ENCODE data around the gene KIF22. TPM values are rescaled to one million over a fixed set of nuclear protein-coding genes. Genes with fewer than 3 reads are reported as not detected.

Gene KIF22
- polyA plus RNA-seq, 2 of the 4 experiments (the other 2 are of a cell fraction), result 64.3 to 73.7 TPM

DNA sequence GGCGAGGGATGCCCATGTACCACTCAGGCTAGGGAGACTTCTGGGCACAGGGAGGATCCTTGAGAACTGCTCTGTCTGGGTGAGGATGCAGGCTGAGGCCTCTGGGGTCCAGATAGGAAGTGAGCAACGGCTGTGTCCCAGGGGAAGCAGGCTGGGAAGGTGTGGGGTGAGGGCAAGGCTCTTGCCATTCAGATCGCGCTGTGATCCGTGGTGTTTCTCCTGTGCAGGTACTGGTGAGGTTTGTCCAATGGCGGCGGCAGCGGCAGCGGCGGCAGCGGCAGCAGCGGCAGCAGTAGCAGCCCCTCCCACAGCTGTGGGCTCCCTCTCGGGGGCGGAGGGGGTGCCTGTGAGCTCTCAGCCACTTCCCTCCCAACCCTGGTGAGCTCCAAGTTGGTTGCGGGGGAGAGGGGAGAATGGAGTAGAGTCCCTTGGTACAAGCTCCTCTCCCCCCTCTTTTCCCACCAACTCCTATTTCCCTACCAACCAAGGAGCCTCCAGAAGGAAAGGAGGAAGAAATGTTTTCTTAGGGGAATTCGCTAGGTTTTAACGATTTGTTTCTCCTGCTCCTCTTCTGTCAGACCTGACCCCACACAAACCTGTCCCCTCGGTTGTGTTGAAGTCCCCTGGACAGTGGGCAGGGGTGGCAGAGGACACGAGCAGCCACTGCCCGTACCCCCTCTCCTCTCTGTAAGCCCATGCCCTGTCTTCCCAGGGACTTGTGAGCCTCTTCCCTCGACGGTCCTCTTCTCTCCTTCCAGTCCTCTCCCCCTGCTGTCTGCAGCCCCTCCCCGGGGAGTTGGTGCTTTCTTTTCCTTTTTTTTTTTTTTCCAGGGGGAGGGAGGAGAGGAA is 19.5 kb downstream of the KIF22 start (continued):
- TF ChIP-seq EHMT2 (IDR thresholded peaks at IDR 0.05; ENCODE audit: low read depth) (no peak), JUN (IDR thresholded peaks at IDR 0.05) (no peak)

DNA sequence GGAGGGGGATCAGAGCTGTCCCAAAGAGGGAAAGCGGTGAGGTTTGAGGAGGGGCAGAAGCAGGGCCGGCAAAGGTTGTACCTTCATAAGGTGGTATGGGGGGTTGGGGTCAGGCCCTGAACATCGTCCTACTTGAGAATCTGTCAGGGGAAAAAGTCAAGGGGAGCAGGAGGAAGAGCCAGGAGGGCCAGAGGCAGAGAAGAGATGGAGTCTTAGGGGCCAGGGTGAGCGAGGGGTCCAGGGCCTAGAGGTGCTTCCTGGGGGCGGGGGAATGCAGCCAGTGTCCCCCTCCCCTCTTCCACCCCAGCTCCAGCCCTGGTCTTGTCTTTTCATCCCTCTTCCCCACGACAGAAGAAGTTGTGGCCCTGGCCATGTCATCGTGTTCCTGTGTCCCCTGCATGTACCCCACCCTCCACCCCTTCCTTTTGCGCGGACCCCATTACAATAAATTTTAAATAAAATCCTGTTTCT is 20.2 kb downstream of the KIF22 start:
- TF ChIP-seq, protein P1, sequence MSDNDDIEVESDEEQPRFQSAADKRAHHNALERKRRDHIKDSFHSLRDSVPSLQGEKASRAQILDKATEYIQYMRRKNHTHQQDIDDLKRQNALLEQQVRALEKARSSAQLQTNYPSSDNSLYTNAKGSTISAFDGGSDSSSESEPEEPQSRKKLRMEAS (IDR thresholded peaks at IDR 0.05), result no peak
- Histone ChIP-seq H3K27ac (peak overlapping the region in 1 of 2 experiments; percentile 98; a peak in 4 of 6 replicates), H3K9me3 (no peaks in the 10 kb centered on the region), H3K4me3 (no peak overlapping the region), H3K4me1 (peaks cover 47% of the 10 kb centered on the region), H3K4me2 (peak overlapping the region; percentile 94)
- CTCF ChIA-PET, result interaction anchor here (1.0 to 24.4 kb wide), 3 partner anchors 8 to 34 kb away, joined by 3 to 568 read pairs (median 3); partner anchors contain the start of gene MVP
- 23% methylated on average over 9 of the region's 9 CpGs for WGBS (ENCODE audit: missing lambda C conversion rate)
- POLR2A ChIA-PET, result interaction anchor here (0.6 kb wide), 1 partner anchor 106 kb away, joined by 3 read pairs; no protein-coding TSS in a partner anchor
- no peak for DNase-seq (ENCODE audit: low read depth in 1 of 2, low spot score in 1 of 2)
- no peak for FAIRE-seq
- ATAC-seq, result no peak

DNA sequence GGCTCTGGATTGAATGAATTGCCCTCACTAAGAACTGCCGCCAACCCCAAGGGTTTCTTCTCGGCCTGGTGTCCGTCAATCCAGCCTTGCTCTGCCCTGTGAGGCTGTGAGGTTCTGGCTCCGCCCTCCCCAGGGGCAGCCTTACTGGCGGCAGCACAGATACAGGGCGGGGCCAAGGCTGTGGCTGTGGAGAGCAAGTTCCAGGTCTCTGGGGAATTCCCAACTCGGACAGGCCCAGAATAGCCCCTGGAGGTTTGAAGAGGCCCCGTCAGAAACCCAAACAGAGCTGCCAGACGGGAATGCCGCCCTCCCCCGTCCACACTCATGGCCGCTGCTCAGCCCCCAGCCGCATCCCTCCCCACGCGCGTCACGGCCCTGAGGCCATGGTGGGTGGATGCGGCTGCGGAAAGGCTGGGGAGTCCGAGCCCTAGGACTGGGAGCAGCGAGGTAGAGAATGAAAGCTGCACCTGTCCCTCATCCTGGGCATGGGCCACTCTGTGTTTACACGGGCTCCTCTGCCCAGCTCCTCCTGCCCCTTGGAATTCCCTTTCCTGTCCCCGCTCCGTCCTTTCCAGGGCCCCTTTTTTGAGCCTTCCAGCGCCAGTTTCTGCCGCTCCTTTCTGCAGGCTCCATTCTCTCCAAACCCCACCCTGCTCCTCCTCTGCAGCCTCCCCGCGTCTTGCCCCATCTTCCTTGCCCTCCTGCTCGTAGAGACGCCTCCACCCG is 20.8 kb downstream of the KIF22 start:
- ATAC-seq, result peak; percentile 52 to 84
- TF ChIP-seq JUN (IDR thresholded peaks at IDR 0.05) (peak; percentile 86 to 88), RARB (CRISPR knock-in tag; IDR thresholded peaks at IDR 0.05) (no peak), POLR2A (IDR thresholded peaks at IDR 0.05; ENCODE audit: low read length) (peak; percentile 38), EHMT2 (IDR thresholded peaks at IDR 0.05; ENCODE audit: low read depth) (no peak), EP300 (IDR thresholded peaks at IDR 0.05) (0 out of 5 replicates have a peak, but pooled peaks of 1 of the 2 experiments have one; percentile 18), MAZ (IDR thresholded peaks at IDR 0.05; ENCODE audit: borderline replicate concordance, low read depth, low read length) (peak; percentile 72; the same call in 1 of the 2 replicates), CBX8 (IDR thresholded peaks at IDR 0.05) (no peak), TFCP2L1 (CRISPR knock-in tag; IDR thresholded peaks at IDR 0.05) (peak; percentile 77; the same call in 1 of the 2 replicates), SMC3 (IDR thresholded peaks at IDR 0.05) (no peak)
- TF ChIP-seq, protein P2, sequence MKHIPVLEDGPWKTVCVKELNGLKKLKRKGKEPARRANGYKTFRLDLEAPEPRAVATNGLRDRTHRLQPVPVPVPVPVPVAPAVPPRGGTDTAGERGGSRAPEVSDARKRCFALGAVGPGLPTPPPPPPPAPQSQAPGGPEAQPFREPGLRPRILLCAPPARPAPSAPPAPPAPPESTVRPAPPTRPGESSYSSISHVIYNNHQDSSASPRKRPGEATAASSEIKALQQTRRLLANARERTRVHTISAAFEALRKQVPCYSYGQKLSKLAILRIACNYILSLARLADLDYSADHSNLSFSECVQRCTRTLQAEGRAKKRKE (CRISPR knock-in tag; IDR thresholded peaks at IDR 0.05; ENCODE audit: low read depth), result no peak
- TF ChIP-seq, protein P3, sequence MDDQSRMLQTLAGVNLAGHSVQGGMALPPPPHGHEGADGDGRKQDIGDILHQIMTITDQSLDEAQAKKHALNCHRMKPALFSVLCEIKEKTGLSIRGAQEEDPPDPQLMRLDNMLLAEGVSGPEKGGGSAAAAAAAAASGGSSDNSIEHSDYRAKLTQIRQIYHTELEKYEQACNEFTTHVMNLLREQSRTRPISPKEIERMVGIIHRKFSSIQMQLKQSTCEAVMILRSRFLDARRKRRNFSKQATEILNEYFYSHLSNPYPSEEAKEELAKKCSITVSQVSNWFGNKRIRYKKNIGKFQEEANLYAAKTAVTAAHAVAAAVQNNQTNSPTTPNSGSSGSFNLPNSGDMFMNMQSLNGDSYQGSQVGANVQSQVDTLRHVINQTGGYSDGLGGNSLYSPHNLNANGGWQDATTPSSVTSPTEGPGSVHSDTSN (IDR thresholded peaks at IDR 0.05), result peak; percentile 89
- TF ChIP-seq, protein P4, sequence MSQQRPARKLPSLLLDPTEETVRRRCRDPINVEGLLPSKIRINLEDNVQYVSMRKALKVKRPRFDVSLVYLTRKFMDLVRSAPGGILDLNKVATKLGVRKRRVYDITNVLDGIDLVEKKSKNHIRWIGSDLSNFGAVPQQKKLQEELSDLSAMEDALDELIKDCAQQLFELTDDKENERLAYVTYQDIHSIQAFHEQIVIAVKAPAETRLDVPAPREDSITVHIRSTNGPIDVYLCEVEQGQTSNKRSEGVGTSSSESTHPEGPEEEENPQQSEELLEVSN (IDR thresholded peaks at IDR 0.05; ENCODE audit: borderline replicate concordance, low read depth), result 0 out of 2 replicates have a peak, but pooled peaks have one; percentile 5
- TF ChIP-seq, protein P5, sequence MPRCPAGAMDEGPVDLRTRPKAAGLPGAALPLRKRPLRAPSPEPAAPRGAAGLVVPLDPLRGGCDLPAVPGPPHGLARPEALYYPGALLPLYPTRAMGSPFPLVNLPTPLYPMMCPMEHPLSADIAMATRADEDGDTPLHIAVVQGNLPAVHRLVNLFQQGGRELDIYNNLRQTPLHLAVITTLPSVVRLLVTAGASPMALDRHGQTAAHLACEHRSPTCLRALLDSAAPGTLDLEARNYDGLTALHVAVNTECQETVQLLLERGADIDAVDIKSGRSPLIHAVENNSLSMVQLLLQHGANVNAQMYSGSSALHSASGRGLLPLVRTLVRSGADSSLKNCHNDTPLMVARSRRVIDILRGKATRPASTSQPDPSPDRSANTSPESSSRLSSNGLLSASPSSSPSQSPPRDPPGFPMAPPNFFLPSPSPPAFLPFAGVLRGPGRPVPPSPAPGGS (IDR thresholded peaks at IDR 0.05), result peak; percentile 75; the same call in 1 of the 3 replicates
- TF ChIP-seq, protein P1 (IDR thresholded peaks at IDR 0.05), result peak; percentile 68
- H3K4me2 ChIP-seq, result peak overlapping the region; percentile 94
- ChIA-PET POLR2A (interaction anchor here (0.5 to 0.9 kb wide), 3 partner anchors 107 to 346 kb away, joined by 3 to 4 read pairs (median 3); partner anchors contain the start of gene TAOK2), CTCF (interaction anchor here (0.6 to 24.4 kb wide), 4 partner anchors 9 to 210 kb away, joined by 3 to 568 read pairs (median 4); partner anchors contain the start of gene MVP)
- H3K9me3 ChIP-seq, result no peaks in the 10 kb centered on the region
- FAIRE-seq, result peak; percentile 56
- H3K4me3 ChIP-seq, result peak overlapping the region; percentile 43
- peak overlapping the region; percentile 56 to 98 for H3K27ac ChIP-seq
- peak; percentile 93 to 97 for DNase-seq (ENCODE audit: low read depth in 1 of 2, low spot score in 1 of 2)
- WGBS (ENCODE audit: missing lambda C conversion rate), result under 1% methylated on average over 27 of the region's 31 CpGs
- H3K4me1 ChIP-seq, result peaks cover 47% of the 10 kb centered on the region
